GM19395 (cell line): Measurements from ENCODE around the gene EPO.

Source experiments
- ATAC-seq: cut with Tn5 transposase; IDR thresholded peaks from one replicate; pipeline ENCODE4 v1.9.1; 2021; ENCODE audit warnings: mild to moderate bottlenecking, moderate library complexity; ENCODE audit not compliant: unreplicated experiment

Gene EPO

GRCh38 chr7:100720279-100720670 is at the start of gene EPO:
Gene EPO, plus strand, starts transcription at chr7:100720468. Its CDS starts 513 bp downstream, at chr7:100720981.
- ATAC-seq = no peak

- ATAC-seq = no peak
Observed at GRCh38 chr7:100671353-100672327, 48.6 kb upstream of the EPO start.

- peak; percentile 58 for ATAC-seq
Observed at GRCh38 chr7:100673302-100673941, 46.8 kb upstream of the EPO start, which contains the start of gene GNB2. Gene GNB2, plus strand, starts transcription at chr7:100673740. Its CDS starts 2,526 bp downstream, at chr7:100676266.

- ATAC-seq = no peak
Observed at GRCh38 chr7:100673942-100674410, 46.3 kb upstream of the EPO start.

- no peak for ATAC-seq
Observed at GRCh38 chr7:100674411-100675104, 45.7 kb upstream of the EPO start.

DNA sequence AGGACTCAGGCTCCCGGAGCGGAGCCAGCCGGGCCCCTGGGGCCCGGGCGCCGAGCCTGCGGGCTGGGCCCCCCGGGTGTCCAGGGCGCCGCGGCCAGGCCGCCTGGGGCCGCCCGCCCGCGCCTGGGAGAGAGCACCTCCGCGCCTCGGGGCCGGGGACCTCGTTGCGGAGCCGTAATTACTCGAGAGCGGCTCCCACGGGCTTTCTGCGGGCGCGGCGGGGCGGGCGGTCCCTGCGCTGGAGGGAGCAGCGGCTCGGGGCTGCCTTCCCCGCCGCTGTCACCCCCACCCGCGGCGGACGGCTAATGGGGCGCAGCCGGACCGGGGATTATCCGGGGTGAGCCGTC is 45.2 kb upstream of the EPO start:
- no peak for ATAC-seq

DNA sequence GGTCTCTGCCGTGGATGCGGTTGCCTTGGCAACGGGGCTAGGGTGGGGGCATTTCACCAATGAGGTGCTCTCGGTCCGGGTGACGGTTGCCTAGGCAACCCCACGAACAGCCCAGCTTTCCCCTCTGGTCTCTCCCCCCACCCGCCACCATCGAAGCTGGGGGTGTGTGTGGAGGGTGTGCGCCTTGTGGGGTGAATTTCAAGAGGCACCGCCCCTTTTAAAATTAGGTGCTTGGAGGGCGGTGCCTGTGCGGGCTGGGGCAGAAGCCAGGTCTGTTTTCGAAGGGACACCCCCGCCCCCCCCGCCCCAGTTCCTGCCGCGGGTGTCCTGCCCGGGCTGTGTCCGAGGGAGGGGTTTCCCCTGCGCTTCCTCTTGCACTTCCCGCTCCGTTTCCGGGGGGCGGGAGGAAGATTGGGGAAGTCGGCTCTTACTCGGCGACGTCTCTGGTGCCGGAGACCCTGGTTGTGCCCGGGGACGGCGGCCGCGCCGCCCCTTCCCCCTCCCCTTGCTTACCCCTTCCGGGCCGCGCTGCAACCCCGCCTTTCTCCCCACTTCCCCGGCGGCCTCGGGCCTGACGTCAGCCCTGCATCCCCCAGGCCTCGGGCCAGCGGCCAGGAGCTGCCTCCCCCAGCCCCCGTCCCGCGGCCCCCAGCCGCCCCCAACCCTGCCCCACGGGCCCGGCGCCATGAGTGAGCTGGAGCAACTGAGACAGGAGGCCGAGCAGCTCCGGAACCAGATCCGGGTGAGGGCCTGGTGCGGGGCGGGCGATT is 44.5 kb upstream of the EPO start:
- peak; percentile 44 for ATAC-seq

GRCh38 chr7:100676501-100677306 is 43.6 kb upstream of the EPO start:
- ATAC-seq = no peak

GRCh38 chr7:100677308-100678267 is 42.7 kb upstream of the EPO start:
- ATAC-seq = no peak

DNA sequence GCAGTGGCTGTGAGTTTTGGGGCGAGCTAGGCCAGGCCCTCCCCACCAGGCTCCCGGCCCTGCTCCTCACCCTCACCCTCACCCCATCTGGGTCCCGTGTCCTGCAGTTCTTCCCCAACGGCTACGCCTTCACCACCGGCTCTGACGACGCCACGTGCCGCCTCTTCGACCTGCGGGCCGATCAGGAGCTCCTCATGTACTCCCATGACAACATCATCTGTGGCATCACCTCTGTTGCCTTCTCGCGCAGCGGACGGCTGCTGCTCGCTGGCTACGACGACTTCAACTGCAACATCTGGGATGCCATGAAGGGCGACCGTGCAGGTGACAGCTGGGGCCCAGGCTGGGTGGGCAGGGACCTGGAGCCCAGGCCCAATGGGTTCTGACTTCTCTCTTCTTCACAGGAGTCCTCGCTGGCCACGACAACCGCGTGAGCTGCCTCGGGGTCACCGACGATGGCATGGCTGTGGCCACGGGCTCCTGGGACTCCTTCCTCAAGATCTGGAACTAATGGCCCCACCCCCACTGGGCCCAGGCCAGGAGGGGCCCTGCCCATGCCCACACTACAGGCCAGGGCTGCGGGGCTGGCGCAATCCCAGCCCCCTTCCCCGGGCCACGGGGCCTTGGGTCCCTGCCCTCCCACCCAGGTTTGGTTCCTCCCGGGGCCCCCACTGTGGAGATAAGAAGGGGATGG is 41.8 kb upstream of the EPO start:
- ATAC-seq = no peak

GRCh38 chr7:100679129-100679926 is 40.9 kb upstream of the EPO start:
- no peak for ATAC-seq

- no peak for ATAC-seq
Observed at GRCh38 chr7:100679927-100680575, 40.2 kb upstream of the EPO start.

GRCh38 chr7:100680576-100681271 is 39.5 kb upstream of the EPO start:
- ATAC-seq = no peak

DNA sequence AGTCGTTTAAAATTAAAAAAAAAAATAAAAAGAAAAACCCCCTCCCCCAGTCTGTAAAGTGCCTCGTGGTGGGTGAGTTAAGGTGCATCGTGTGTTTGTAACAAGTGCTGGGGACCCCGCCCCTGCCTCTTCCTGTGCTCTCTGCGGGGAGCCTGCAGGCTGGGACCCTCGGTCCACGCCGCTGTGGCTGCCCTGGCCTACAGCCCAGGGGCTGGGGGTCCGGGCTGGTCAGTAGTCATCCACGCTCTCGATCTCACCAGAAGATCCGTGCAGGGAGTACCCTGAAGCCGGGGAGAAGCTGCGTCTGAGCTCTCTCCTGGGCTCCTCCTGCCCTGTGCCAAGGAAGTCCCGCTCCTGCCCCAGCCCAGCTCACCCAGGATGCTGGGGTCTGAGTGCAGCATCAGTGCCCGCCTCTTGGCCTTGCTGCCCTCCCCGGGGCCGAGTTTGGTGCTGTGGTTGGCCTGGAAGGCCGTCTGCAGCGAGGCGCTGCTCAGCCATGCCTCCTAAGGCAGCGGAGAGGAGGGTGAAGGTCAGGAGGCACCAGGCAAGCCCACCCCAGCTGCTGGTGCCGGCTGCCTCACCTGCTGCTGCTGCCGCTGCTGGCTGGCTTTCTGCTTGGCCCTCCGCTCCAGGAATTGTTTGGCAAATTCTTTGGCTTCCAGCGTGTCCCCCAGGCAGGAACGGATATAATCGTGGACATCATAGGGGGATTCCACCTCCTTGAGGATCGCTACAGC is 38.6 kb upstream of the EPO start:
- ATAC-seq = no peak

DNA sequence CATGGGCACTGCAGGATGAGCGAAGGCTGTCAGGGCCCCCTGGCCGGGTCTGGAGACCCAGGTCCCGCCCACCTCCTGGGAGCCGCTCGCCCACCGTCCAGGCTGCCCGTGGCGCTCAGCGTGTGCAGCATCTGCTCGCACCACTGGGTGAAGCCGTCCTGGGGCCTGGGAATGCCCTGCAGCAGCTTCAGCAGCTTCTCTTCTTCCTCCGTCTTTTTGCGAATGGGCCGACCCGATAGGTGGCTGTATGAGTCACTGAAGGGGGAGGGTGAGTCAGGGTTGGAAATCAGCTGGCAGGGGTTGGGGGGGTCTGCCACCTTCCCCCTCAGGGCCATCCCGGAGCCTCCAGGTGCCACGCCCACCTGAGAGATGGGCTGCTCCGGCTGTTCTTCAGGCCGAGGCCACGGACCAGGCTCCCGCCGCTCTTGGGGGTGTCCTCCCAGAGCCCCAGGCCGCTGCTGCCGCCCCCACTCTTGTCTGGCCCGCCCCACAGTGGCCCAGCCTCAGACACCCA is 38.0 kb upstream of the EPO start:
- ATAC-seq = no peak
